HEK293 (cell line): Measurements from ENCODE around the gene STK24.

Experiments used
- CTCF ChIA-PET: fragments of 350-600 bp; formaldehyde crosslinking; extraction: SDS; loops from one replicate; lab custom pipeline; 2021; ENCODE audit warnings: antibody characterized with exemption; lab: Yijun Ruan, JAX
- POLR2A ChIA-PET: fragments of 300-600 bp; formaldehyde crosslinking; extraction: SDS; loops from one replicate; lab custom pipeline; 2020; ENCODE audit warnings: antibody characterized with exemption, inconsistent platforms; lab: Yijun Ruan, JAX
- H3K27ac ChIP-seq: fragments of 200-500 bp; sonication (Bioruptor generic); 2 replicates; pipeline ENCODE4 v1.5.1; 2014; ENCODE audit warnings: low read depth, low read length, control low read depth, inconsistent platforms; ENCODE audit errors: extremely low read depth
- H3K36me3 ChIP-seq, 2 experiments: fragments of 200-500 bp in 1 of 2; sonication (Bioruptor generic) in 1 of 2; 1 replicate in 1 of 2; 2 replicates in 1 of 2; pipeline ENCODE4 v1.5.1; 2014 to 2017; ENCODE audit warnings: inconsistent platforms in 2 of 2, low read length in 2 of 2; ENCODE audit not compliant: control insufficient read depth in 2 of 2, insufficient read depth in 1 of 2
- H3K4me1 ChIP-seq: fragments of 200-500 bp; sonication (Bioruptor generic); 2 replicates; pipeline ENCODE4 v1.5.1; 2014; ENCODE audit warnings: mild to moderate bottlenecking, low read length, inconsistent platforms; ENCODE audit not compliant: control insufficient read depth, insufficient read depth
- H3K4me3 ChIP-seq: 2 replicates; pipeline ENCODE4 v1.5.1; 2011; ENCODE audit warnings: low read depth, mild to moderate bottlenecking, control low read depth, low read length, moderate library complexity
- H3K9me3 ChIP-seq: fragments of 200-500 bp; sonication (Bioruptor generic); 2 replicates; pipeline ENCODE4 v1.5.1; 2014; ENCODE audit warnings: low read depth, low read length, inconsistent platforms; ENCODE audit not compliant: control insufficient read depth, insufficient read depth
- GLI4 ChIP-seq: fragments of 450-650 bp; formaldehyde crosslinking; IDR thresholded peaks from 2 replicates; pipeline ENCODE4 v1.5.1; 2016; ENCODE audit warnings: missing biosample characterization, missing genetic modification characterization
- HOXA7 ChIP-seq: sonication (generic); formaldehyde crosslinking; IDR thresholded peaks from 2 replicates; pipeline ENCODE4 v1.8.1; 2022; ENCODE audit warnings: missing genetic modification reagents, borderline replicate concordance
- KLF8 ChIP-seq: fragments of 450-650 bp; formaldehyde crosslinking; IDR thresholded peaks from 2 replicates; pipeline ENCODE4 v1.5.1; 2016; ENCODE audit warnings: missing biosample characterization, missing genetic modification characterization
- WT1 ChIP-seq: fragments of 450-650 bp; formaldehyde crosslinking; IDR thresholded peaks from 2 replicates; pipeline ENCODE4 v1.5.1; 2016; ENCODE audit warnings: missing biosample characterization, missing genetic modification characterization
- ZBTB17 ChIP-seq: fragments of 450-650 bp; formaldehyde crosslinking; IDR thresholded peaks from 2 replicates; pipeline ENCODE4 v1.5.1; 2016; ENCODE audit warnings: missing biosample characterization, missing genetic modification characterization
- ZBTB8A ChIP-seq: fragments of 450-650 bp; formaldehyde crosslinking; IDR thresholded peaks from 2 replicates; pipeline ENCODE4 v1.5.1; 2016; ENCODE audit warnings: missing biosample characterization, missing genetic modification characterization
- ZNF155 ChIP-seq: fragments of 450-650 bp; formaldehyde crosslinking; IDR thresholded peaks from 2 replicates; pipeline ENCODE4 v1.5.1; 2016; ENCODE audit warnings: missing biosample characterization, missing genetic modification characterization
- ZNF311 ChIP-seq: fragments of 450-650 bp; formaldehyde crosslinking; IDR thresholded peaks from 2 replicates; pipeline ENCODE4 v1.5.1; 2017; ENCODE audit warnings: missing biosample characterization, missing genetic modification characterization, borderline replicate concordance
- ZNF394 ChIP-seq: fragments of 450-650 bp; formaldehyde crosslinking; IDR thresholded peaks from 2 replicates; pipeline ENCODE4 v1.5.1; 2016; ENCODE audit warnings: missing biosample characterization, missing genetic modification characterization, mild to moderate bottlenecking, moderate library complexity, borderline replicate concordance
- ZNF398 ChIP-seq: fragments of 450-650 bp; formaldehyde crosslinking; IDR thresholded peaks from 2 replicates; pipeline ENCODE4 v1.5.1; 2017; ENCODE audit warnings: missing biosample characterization, missing genetic modification characterization
- ZNF585B ChIP-seq: fragments of 450-650 bp; formaldehyde crosslinking; IDR thresholded peaks from 2 replicates; pipeline ENCODE4 v1.5.1; 2016; ENCODE audit warnings: missing biosample characterization, missing genetic modification characterization
- ZNF701 ChIP-seq: fragments of 450-650 bp; formaldehyde crosslinking; IDR thresholded peaks from 2 replicates; pipeline ENCODE4 v1.5.1; 2016; ENCODE audit warnings: missing biosample characterization, missing genetic modification characterization
- ZNF777 ChIP-seq: fragments of 450-650 bp; formaldehyde crosslinking; IDR thresholded peaks from 2 replicates; pipeline ENCODE4 v1.5.1; 2017; ENCODE audit warnings: missing biosample characterization, missing genetic modification characterization, borderline replicate concordance
- TF ChIP-seq, protein P1 (sequence below): sonication (generic); formaldehyde crosslinking; IDR thresholded peaks from 2 replicates; pipeline ENCODE4 v1.8.1; 2022; ENCODE audit warnings: mild to moderate bottlenecking, moderate library complexity, missing genetic modification reagents
- TF ChIP-seq, protein P2 (sequence below): fragments of 450-650 bp; formaldehyde crosslinking; IDR thresholded peaks from 2 replicates; pipeline ENCODE4; 2016; ENCODE audit warnings: missing biosample characterization, missing genetic modification characterization
- TF ChIP-seq, protein P3 (sequence below): fragments of 450-650 bp; formaldehyde crosslinking; IDR thresholded peaks from 2 replicates; pipeline ENCODE4 v1.5.1; 2016; ENCODE audit warnings: missing biosample characterization, missing genetic modification characterization
- TF ChIP-seq, protein P4 (sequence below): fragments of 450-650 bp; formaldehyde crosslinking; IDR thresholded peaks from 2 replicates; pipeline ENCODE4 v1.5.1; 2017; ENCODE audit warnings: missing biosample characterization, missing genetic modification characterization
- TF ChIP-seq, protein P5 (sequence below): fragments of 450-650 bp; formaldehyde crosslinking; IDR thresholded peaks from 2 replicates; pipeline ENCODE4 v1.5.1; 2016; ENCODE audit warnings: missing biosample characterization, missing genetic modification characterization

Gene STK24

DNA sequence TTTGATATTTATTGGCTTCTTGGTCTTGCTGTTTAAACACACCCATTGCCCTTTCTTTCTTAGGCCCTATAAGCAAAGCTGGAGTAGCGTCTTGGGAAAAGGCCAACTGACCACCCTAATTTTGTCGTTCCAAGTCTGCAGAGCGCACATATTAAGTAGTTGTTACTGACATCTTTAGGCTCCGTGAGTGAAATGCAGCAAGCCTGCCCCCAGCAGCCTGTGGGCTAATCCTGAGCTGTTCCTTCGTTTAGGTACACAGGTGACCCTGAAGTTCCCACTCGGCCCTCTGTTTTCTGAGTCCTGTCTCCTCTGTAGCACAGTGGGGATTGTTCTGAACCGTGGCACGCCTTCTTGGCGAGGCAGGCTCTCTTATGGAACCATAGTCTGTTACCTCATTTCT lies 170.5 kb downstream of the STK24 start:
- ChIA-PET CTCF (interaction anchor here (1.3 kb wide), 1 partner anchor 10 kb away, joined by 5 read pairs; no protein-coding TSS in a partner anchor), POLR2A (no interaction called here)
- Histone ChIP-seq H3K27ac (no peak overlapping the region), H3K36me3 (no peaks in the 10 kb centered on the region), H3K9me3 (no peaks in the 10 kb centered on the region), H3K4me1 (peaks cover 15% of the 10 kb centered on the region; the same call in 1 of the 2 replicates), H3K4me3 (no peak overlapping the region)
- TF ChIP-seq ZNF155 (tag by site-specific recombination) (no peak), ZNF394 (tag by site-specific recombination) (no peak), HOXA7 (CRISPR knock-in tag) (no peak), ZNF398 (tag by site-specific recombination) (no peak), KLF8 (tag by site-specific recombination) (no peak), ZNF777 (no peak), ZBTB17 (tag by site-specific recombination) (no peak), ZBTB8A (tag by site-specific recombination) (no peak), GLI4 (tag by site-specific recombination) (no peak), ZNF585B (tag by site-specific recombination) (no peak), ZNF701 (no peak), ZNF311 (tag by site-specific recombination) (no peak), WT1 (tag by site-specific recombination) (no peak)
- TF ChIP-seq, protein P1, sequence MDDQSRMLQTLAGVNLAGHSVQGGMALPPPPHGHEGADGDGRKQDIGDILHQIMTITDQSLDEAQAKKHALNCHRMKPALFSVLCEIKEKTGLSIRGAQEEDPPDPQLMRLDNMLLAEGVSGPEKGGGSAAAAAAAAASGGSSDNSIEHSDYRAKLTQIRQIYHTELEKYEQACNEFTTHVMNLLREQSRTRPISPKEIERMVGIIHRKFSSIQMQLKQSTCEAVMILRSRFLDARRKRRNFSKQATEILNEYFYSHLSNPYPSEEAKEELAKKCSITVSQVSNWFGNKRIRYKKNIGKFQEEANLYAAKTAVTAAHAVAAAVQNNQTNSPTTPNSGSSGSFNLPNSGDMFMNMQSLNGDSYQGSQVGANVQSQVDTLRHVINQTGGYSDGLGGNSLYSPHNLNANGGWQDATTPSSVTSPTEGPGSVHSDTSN: no peak
- TF ChIP-seq, protein P2, sequence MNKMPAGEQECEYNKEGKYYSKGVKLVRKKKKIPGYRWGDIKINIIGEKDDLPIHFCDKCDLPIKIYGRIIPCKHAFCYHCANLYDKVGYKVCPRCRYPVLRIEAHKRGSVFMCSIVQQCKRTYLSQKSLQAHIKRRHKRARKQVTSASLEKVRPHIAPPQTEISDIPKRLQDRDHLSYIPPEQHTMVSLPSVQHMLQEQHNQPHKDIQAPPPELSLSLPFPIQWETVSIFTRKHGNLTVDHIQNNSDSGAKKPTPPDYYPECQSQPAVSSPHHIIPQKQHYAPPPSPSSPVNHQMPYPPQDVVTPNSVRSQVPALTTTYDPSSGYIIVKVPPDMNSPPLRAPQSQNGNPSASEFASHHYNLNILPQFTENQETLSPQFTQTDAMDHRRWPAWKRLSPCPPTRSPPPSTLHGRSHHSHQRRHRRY (tag by site-specific recombination): no peak
- TF ChIP-seq, protein P3, sequence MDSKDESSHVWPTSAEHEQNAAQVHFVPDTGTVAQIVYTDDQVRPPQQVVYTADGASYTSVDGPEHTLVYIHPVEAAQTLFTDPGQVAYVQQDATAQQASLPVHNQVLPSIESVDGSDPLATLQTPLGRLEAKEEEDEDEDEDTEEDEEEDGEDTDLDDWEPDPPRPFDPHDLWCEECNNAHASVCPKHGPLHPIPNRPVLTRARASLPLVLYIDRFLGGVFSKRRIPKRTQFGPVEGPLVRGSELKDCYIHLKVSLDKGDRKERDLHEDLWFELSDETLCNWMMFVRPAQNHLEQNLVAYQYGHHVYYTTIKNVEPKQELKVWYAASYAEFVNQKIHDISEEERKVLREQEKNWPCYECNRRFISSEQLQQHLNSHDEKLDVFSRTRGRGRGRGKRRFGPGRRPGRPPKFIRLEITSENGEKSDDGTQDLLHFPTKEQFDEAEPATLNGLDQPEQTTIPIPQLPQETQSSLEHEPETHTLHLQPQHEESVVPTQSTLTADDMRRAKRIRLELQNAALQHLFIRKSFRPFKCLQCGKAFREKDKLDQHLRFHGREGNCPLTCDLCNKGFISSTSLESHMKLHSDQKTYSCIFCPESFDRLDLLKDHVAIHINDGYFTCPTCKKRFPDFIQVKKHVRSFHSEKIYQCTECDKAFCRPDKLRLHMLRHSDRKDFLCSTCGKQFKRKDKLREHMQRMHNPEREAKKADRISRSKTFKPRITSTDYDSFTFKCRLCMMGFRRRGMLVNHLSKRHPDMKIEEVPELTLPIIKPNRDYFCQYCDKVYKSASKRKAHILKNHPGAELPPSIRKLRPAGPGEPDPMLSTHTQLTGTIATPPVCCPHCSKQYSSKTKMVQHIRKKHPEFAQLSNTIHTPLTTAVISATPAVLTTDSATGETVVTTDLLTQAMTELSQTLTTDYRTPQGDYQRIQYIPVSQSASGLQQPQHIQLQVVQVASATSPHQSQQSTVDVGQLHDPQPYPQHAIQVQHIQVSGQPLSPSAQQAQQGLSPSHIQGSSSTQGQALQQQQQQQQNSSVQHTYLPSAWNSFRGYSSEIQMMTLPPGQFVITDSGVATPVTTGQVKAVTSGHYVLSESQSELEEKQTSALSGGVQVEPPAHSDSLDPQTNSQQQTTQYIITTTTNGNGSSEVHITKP: no peak
- TF ChIP-seq, protein P4, sequence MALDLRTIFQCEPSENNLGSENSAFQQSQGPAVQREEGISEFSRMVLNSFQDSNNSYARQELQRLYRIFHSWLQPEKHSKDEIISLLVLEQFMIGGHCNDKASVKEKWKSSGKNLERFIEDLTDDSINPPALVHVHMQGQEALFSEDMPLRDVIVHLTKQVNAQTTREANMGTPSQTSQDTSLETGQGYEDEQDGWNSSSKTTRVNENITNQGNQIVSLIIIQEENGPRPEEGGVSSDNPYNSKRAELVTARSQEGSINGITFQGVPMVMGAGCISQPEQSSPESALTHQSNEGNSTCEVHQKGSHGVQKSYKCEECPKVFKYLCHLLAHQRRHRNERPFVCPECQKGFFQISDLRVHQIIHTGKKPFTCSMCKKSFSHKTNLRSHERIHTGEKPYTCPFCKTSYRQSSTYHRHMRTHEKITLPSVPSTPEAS (tag by site-specific recombination): no peak
- TF ChIP-seq, protein P5, sequence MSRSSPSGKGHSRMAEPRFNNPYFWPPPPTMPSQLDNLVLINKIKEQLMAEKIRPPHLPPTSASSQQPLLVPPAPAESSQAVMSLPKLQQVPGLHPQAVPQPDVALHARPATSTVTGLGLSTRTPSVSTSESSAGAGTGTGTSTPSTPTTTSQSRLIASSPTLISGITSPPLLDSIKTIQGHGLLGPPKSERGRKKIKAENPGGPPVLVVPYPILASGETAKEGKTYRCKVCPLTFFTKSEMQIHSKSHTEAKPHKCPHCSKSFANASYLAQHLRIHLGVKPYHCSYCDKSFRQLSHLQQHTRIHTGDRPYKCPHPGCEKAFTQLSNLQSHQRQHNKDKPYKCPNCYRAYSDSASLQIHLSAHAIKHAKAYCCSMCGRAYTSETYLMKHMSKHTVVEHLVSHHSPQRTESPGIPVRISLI (tag by site-specific recombination): no peak
